Measurements from ENCODE around the gene TNFRSF18.

GRCh38 chr1:1197188-1197500 lies 9.2 kb downstream of the TNFRSF18 start:
- TF ChIP-seq CTCF (IDR thresholded peaks at IDR 0.05) (no peak), POLR2A (IDR thresholded peaks at IDR 0.05) (no peak)

All from testis (tissue), 2 donors.